AG09319 (cell line): ENCODE measurements around the gene GATB.

Experiments
- DNase-seq: peaks from one replicate; pipeline ENCODE4 v3.0.0-alpha.2; 2010; ENCODE audit warnings: low read depth; ENCODE audit errors: extremely low read depth
- CTCF ChIP-seq: IDR thresholded peaks from 2 replicates; pipeline ENCODE4 v1.5.1; 2011; ENCODE audit warnings: low read depth, mild to moderate bottlenecking, inconsistent platforms, low read length, moderate library complexity

The GATB gene

GRCh38 chr4:151712777-151713176 is 48.0 kb downstream of the GATB start:
- TF ChIP-seq CTCF: no peak
- DNase-seq: no peak

GRCh38 chr4:151711646-151712045 is 49.2 kb downstream of the GATB start:
- no peak for DNase-seq
- no peak for TF ChIP-seq CTCF

- no peak for TF ChIP-seq CTCF
- DNase-seq: no peak
Observed at GRCh38 chr4:151709587-151709986, 51.2 kb downstream of the GATB start.

- no peak for DNase-seq
- no peak for TF ChIP-seq CTCF
Observed at GRCh38 chr4:151709071-151709470, 51.7 kb downstream of the GATB start.

GRCh38 chr4:151708100-151708499 is 52.7 kb downstream of the GATB start:
- no peak for DNase-seq
- TF ChIP-seq CTCF: no peak

- no peak for TF ChIP-seq CTCF
- DNase-seq: no peak
Observed at GRCh38 chr4:151703401-151703800, 57.4 kb downstream of the GATB start.

GRCh38 chr4:151702256-151702655 is 58.6 kb downstream of the GATB start:
- no peak for DNase-seq

More at GRCh38 chr4:151702256-151702655, 58.6 kb downstream of the GATB start:
- TF ChIP-seq CTCF: no peak
